HCT116 (cell line): Measurements from ENCODE around the gene ENTREP1. TPM values are rescaled to one million over a fixed set of nuclear protein-coding genes. Genes with fewer than 3 reads are reported as not detected.

Source experiments
- ATAC-seq: fragments of 200-7000 bp; cut with Tn5 transposase; 2 replicates; pipeline ENCODE4 v1.9.1; 2020; ENCODE audit warnings: mild to moderate bottlenecking, moderate library complexity
- BruUV-seq: library from RNA; stranded (reverse); fragments of 400-500 nt; replicated peaks from 2 replicates; lab custom pipeline; 2021; lab: Mats Ljungman, UMichigan
- CTCF ChIA-PET: fragments of 300-600 bp; sonication (Branson Sonifier 250); formaldehyde crosslinking; loops from one replicate; lab custom pipeline; 2021; ENCODE audit warnings: antibody characterized with exemption; lab: Charles Lee
- POLR2A ChIA-PET: fragments of 300-600, 350-600 bp; sonication (Branson Sonifier 250); formaldehyde crosslinking; loops from one replicate; lab custom pipeline; 2021; ENCODE audit warnings: antibody characterized with exemption; lab: Charles Lee
- RAD21 ChIA-PET, 2 experiments: fragments of 300-600 bp; sonication (Branson Sonifier 250); formaldehyde crosslinking; loops; one replicate each; lab custom pipeline; 2023; ENCODE audit warnings: low total read pairs in 2 of 2; ENCODE audit not compliant: uncharacterized antibody in 2 of 2, unreplicated experiment in 2 of 2, low non-redundant PET in 1 of 2; lab: Charles Lee
- DNase-seq: peaks from one replicate; pipeline ENCODE4 v3.0.0-alpha.2; 2010; ENCODE audit warnings: low read depth, low spot score
- H2AFZ ChIP-seq: fragments of 200-600 bp; shearing (Covaris generic), sonication (generic); 2 replicates; pipeline ENCODE4 v1.6.1; 2017; ENCODE audit warnings: low read depth, mixed run types, mixed read lengths, antibody characterized with exemption, low read length; ENCODE audit not compliant: poor library complexity, severe bottlenecking
- H3K27ac ChIP-seq: 2 replicates; pipeline ENCODE4 v1.5.1; 2012; ENCODE audit warnings: low read depth, low read length
- H3K27me3 ChIP-seq: fragments of 200-600 bp; sonication (generic); 2 replicates; pipeline ENCODE4 v1.6.1; 2016; ENCODE audit warnings: mixed run types, low read length, mixed read lengths; ENCODE audit not compliant: insufficient read depth
- H3K36me3 ChIP-seq, 2 experiments: fragments of 200-500 bp in 1 of 2; fragments of 200-600 bp in 1 of 2; sonication (Bioruptor generic) in 1 of 2; sonication (generic) in 1 of 2; 2 replicates each; pipeline versions ENCODE4 v1.5.1 to v1.6.1; 2014 to 2016; ENCODE audit warnings: low read length in 2 of 2, inconsistent platforms in 1 of 2, mixed read lengths in 1 of 2, mixed run types in 1 of 2; ENCODE audit not compliant: insufficient read depth in 2 of 2, control insufficient read depth in 1 of 2
- H3K4me1 ChIP-seq, 2 experiments: fragments of 200-600 bp in 1 of 2; sonication (generic) in 1 of 2; 2 replicates each; pipeline versions ENCODE4 v1.5.1 to v1.6.1; 2012 to 2017; ENCODE audit warnings: low read length in 2 of 2, inconsistent platforms in 1 of 2, mild to moderate bottlenecking in 1 of 2, mixed read lengths in 1 of 2, mixed run types in 1 of 2, moderate library complexity in 1 of 2; ENCODE audit not compliant: insufficient read depth in 2 of 2, control insufficient read depth in 1 of 2
- H3K4me2 ChIP-seq: fragments of 200-600 bp; sonication (generic); 2 replicates; pipeline ENCODE4 v1.6.1; 2017; ENCODE audit warnings: mixed run types, low read length, mixed read lengths
- H3K4me3 ChIP-seq, 2 experiments: fragments of 200-600 bp in 1 of 2; sonication (generic) in 1 of 2; replicated peaks in 1 of 2; 2 replicates each; pipeline ENCODE4 v1.5.1; 2011 to 2016; ENCODE audit warnings: low read length in 2 of 2, control low read depth in 1 of 2, low read depth in 1 of 2, mild to moderate bottlenecking in 1 of 2, mixed read lengths in 1 of 2, mixed run types in 1 of 2
- H3K79me2 ChIP-seq: fragments of 200-600 bp; sonication (generic); 2 replicates; pipeline ENCODE4 v1.6.1; 2017; ENCODE audit warnings: mild to moderate bottlenecking, mixed run types, low read length, moderate library complexity, mixed read lengths; ENCODE audit not compliant: insufficient read depth
- H3K9ac ChIP-seq: fragments of 200-600 bp; sonication (generic); 2 replicates; pipeline ENCODE4 v1.6.1; 2016; ENCODE audit warnings: low read length, mixed read lengths
- H3K9me2 ChIP-seq: fragments of 200-600 bp; sonication (generic), shearing (Covaris generic); 2 replicates; pipeline ENCODE4 v1.6.1; 2017; ENCODE audit warnings: mixed run types, mild to moderate bottlenecking, moderate library complexity; ENCODE audit not compliant: insufficient read depth
- H3K9me3 ChIP-seq, 2 experiments: fragments of 200-500 bp in 1 of 2; fragments of 200-600 bp in 1 of 2; sonication (Bioruptor generic) in 1 of 2; sonication (generic) in 1 of 2; 2 replicates each; pipeline ENCODE4 v1.6.1; 2014 to 2017; ENCODE audit warnings: low read length in 2 of 2, mixed read lengths in 2 of 2, inconsistent platforms in 1 of 2, low read depth in 1 of 2, mild to moderate bottlenecking in 1 of 2, mixed run types in 1 of 2, moderate library complexity in 1 of 2; ENCODE audit not compliant: control insufficient read depth in 1 of 2, insufficient read depth in 1 of 2
- H4K20me1 ChIP-seq: fragments of 200-600 bp; sonication (generic), shearing (Covaris generic); 2 replicates; pipeline ENCODE4 v1.6.1; 2017; ENCODE audit warnings: mixed run types, mild to moderate bottlenecking, moderate library complexity; ENCODE audit not compliant: insufficient read depth
- ATF3 ChIP-seq: IDR thresholded peaks from 2 replicates; pipeline ENCODE4 v1.6.1; 2012
- CBX3 ChIP-seq: IDR thresholded peaks from 2 replicates; pipeline ENCODE4 v1.6.1; 2012; ENCODE audit warnings: low read depth
- CEBPB ChIP-seq: IDR thresholded peaks from 2 replicates; pipeline ENCODE4 v1.6.1; 2012; ENCODE audit warnings: low read depth
- CTCF ChIP-seq, 3 experiments: fragments of 200-600 bp in 1 of 3; sonication (generic) in 1 of 3; IDR thresholded peaks in 2 of 3; conservative IDR thresholded peaks in 1 of 3; 2 replicates each; pipeline ENCODE4 v1.5.1; 2012 to 2017; ENCODE audit warnings: low read depth in 2 of 3, low read length in 2 of 3, antibody characterized with exemption in 1 of 3, borderline replicate concordance in 1 of 3, control low read depth in 1 of 3, mild to moderate bottlenecking in 1 of 3, mixed read lengths in 1 of 3, mixed run types in 1 of 3, moderate library complexity in 1 of 3; ENCODE audit not compliant: insufficient read depth in 1 of 3
- EGR1 ChIP-seq: IDR thresholded peaks from 2 replicates; pipeline ENCODE4 v1.6.1; 2012; ENCODE audit warnings: low read depth
- EZH2 ChIP-seq: fragments of 200-600 bp; sonication (generic); IDR thresholded peaks from 2 replicates; pipeline ENCODE4 v1.6.1; 2017; ENCODE audit warnings: antibody characterized with exemption, mixed run types
- EZH2phosphoT487 ChIP-seq: fragments of 200-600 bp; IDR thresholded peaks from 2 replicates; pipeline ENCODE4 v1.6.1; 2018; ENCODE audit warnings: antibody characterized with exemption, borderline replicate concordance
- JUND ChIP-seq: IDR thresholded peaks from 2 replicates; pipeline ENCODE4 v1.6.1; 2012
- MAX ChIP-seq: IDR thresholded peaks from 2 replicates; pipeline ENCODE4 v1.6.1; 2012
- POLR2AphosphoS5 ChIP-seq: IDR thresholded peaks from 2 replicates; pipeline ENCODE4 v1.6.1; 2011; ENCODE audit warnings: mild to moderate bottlenecking, low read depth, low read length, moderate library complexity
- REST ChIP-seq: IDR thresholded peaks from 2 replicates; pipeline ENCODE4 v1.6.1; 2012; ENCODE audit warnings: low read depth
- SIN3A ChIP-seq: IDR thresholded peaks from 2 replicates; pipeline ENCODE4 v1.6.1; 2012; ENCODE audit warnings: low read depth
- SP1 ChIP-seq: IDR thresholded peaks from 2 replicates; pipeline ENCODE4 v1.6.1; 2012; ENCODE audit warnings: low read depth
- TCF7L2 ChIP-seq: IDR thresholded peaks from 2 replicates; pipeline ENCODE4 v1.7.0; 2011; ENCODE audit warnings: borderline replicate concordance, inconsistent platforms; ENCODE audit not compliant: insufficient read depth, insufficient read length; ENCODE audit errors: extremely low read depth
- YY1 ChIP-seq: IDR thresholded peaks from 2 replicates; pipeline ENCODE4 v1.6.1; 2011; ENCODE audit warnings: low read length, low read depth, moderate library complexity, mild to moderate bottlenecking; ENCODE audit not compliant: insufficient replicate concordance; ENCODE audit errors: extremely low read depth
- ZFX ChIP-seq: fragments of 450-650 bp; IDR thresholded peaks from 2 replicates; pipeline ENCODE4 v1.6.1; 2017
- ZNF274 ChIP-seq: fragments of 200-500 bp; sonication (Bioruptor generic); IDR thresholded peaks from 2 replicates; pipeline ENCODE4 v1.6.1; 2014; ENCODE audit warnings: mild to moderate bottlenecking, low read depth, low read length, inconsistent platforms
- intact Hi-C: fragments of 100-400 bp; cut with micrococcal nuclease; formaldehyde crosslinking; loops from 2 replicates; pipeline ENCODE4 v1.10.0; 2022
- total RNA-seq: library from RNA; stranded (reverse); gene quantifications from one replicate; pipeline ENCODE4 v1.2.1, GENCODE V29; 2021; ENCODE audit not compliant: unreplicated experiment

The ENTREP1 gene
- total RNA-seq, 1 experiment from 2014 or later: 1.1 TPM

GRCh38 chr9:69322256-69322655 lies 2.8 kb upstream of the ENTREP1 start (continued):
- TF ChIP-seq CTCF (IDR thresholded peaks at IDR 0.05 in 2 of 3, conservative IDR thresholded peaks at IDR 0.05 in 1 of 3; ENCODE audit: borderline replicate concordance in 1 of 3, insufficient read depth in 1 of 3, low read depth in 2 of 3, low read length in 2 of 3): no peak
- TF ChIP-seq CBX3: no peak
- TF ChIP-seq SIN3A: no peak
- TF ChIP-seq EGR1: no peak
- no peak for TF ChIP-seq EZH2
- no peak for TF ChIP-seq ZNF274
- TF ChIP-seq SP1: no peak
- TF ChIP-seq ATF3: no peak
- no peak for TF ChIP-seq YY1

- peaks cover 25% of the 10 kb centered on the region for H3K27me3 ChIP-seq
- CTCF ChIA-PET: interaction anchor here (0.7 kb wide), 1 partner anchor 15 kb away, joined by 4 read pairs; no protein-coding TSS in a partner anchor
- H3K4me1 ChIP-seq: peaks cover 4 to 7% of the 10 kb centered on the region in 2 experiments; a peak in 3 of 4 replicates
- H3K9ac ChIP-seq: no peak overlapping the region
- H3K79me2 ChIP-seq: no peaks in the 10 kb centered on the region
- no peak overlapping the region for H3K4me3 ChIP-seq
- no peaks in the 10 kb centered on the region for H3K36me3 ChIP-seq
- BruUV-seq: no TSS peak
- TF ChIP-seq CBX3 (no peak), SIN3A (no peak), JUND (no peak), REST (no peak), TCF7L2 (no peak), EZH2 (no peak), MAX (no peak), ZFX (no peak), ZNF274 (no peak), POLR2AphosphoS5 (no peak), EZH2phosphoT487 (no peak), CEBPB (no peak), YY1 (no peak), ATF3 (no peak)
- no peaks in the 10 kb centered on the region for H4K20me1 ChIP-seq
- H3K9me2 ChIP-seq: no peaks in the 10 kb centered on the region
- H2AFZ ChIP-seq: peak overlapping the region; percentile 84
- RAD21 ChIA-PET: no interaction called here
- H3K4me2 ChIP-seq: peak overlapping the region; percentile 95
- H3K27ac ChIP-seq: no peak overlapping the region
- intact Hi-C loops: loop anchor here (10.0 kb wide), 1 partner anchor 289 kb away; the partner anchor contains the start of gene FXN
- ATAC-seq (no peak), DNase-seq (no peak)
- no peaks in the 10 kb centered on the region for H3K9me3 ChIP-seq
- POLR2A ChIA-PET: no interaction called here
Observed at GRCh38 chr9:69323861-69324260, 1.2 kb upstream of the ENTREP1 start.
